Fibroblast of lung (primary cell): Measurements from ENCODE around the gene TCN1. TPM values are rescaled to one million over a fixed set of nuclear protein-coding genes. Genes with fewer than 3 reads are reported as not detected.

Experiments used
- DNase-seq, 2 donors: peaks; one replicate each; pipeline versions ENCODE4 v3.0.0 to v3.0.0-alpha.2; 2010; ENCODE audit warnings: low read depth in 2 of 2
- H2AFZ ChIP-seq: 2 replicates; pipeline ENCODE4 v1.5.1; 2012; ENCODE audit warnings: low read length, control low read depth, inconsistent platforms
- H3K27ac ChIP-seq: 2 replicates; pipeline ENCODE4 v1.5.1; 2011; ENCODE audit warnings: low read length, control low read depth; ENCODE audit not compliant: insufficient read depth
- H3K27me3 ChIP-seq: 2 replicates; pipeline ENCODE4 v1.5.1; 2011; ENCODE audit warnings: mild to moderate bottlenecking, low read length; ENCODE audit not compliant: control insufficient read depth, insufficient read depth
- H3K36me3 ChIP-seq: 2 replicates; pipeline ENCODE4 v1.5.1; 2011; ENCODE audit warnings: low read length; ENCODE audit not compliant: control insufficient read depth, insufficient read depth
- H3K4me1 ChIP-seq: 2 replicates; pipeline ENCODE4 v1.5.1; 2011; ENCODE audit warnings: low read length; ENCODE audit not compliant: control insufficient read depth, insufficient read depth; ENCODE audit errors: extremely low read depth
- H3K4me2 ChIP-seq: 2 replicates; pipeline ENCODE4 v1.5.1; 2011; ENCODE audit warnings: low read length, control low read depth; ENCODE audit not compliant: insufficient read depth; ENCODE audit errors: extremely low read depth
- H3K4me3 ChIP-seq, 4 experiments: fragments of 200-600 bp in 1 of 4; sonication (generic) in 1 of 4; replicated peaks in 1 of 4; 2 replicates each; pipeline ENCODE4 v1.5.1; 2011 to 2016; ENCODE audit warnings: low read length in 4 of 4, low read depth in 3 of 4, mild to moderate bottlenecking in 3 of 4, control low read depth in 2 of 4, inconsistent platforms in 1 of 4, mixed read lengths in 1 of 4; ENCODE audit not compliant: insufficient read depth in 1 of 4; ENCODE audit errors: control extremely low read depth in 1 of 4
- H3K79me2 ChIP-seq: 2 replicates; pipeline ENCODE4 v1.5.1; 2012; ENCODE audit warnings: mild to moderate bottlenecking, low read length, inconsistent platforms; ENCODE audit not compliant: control insufficient read depth, insufficient read depth
- H3K9ac ChIP-seq: 2 replicates; pipeline ENCODE4 v1.5.1; 2011; ENCODE audit warnings: mild to moderate bottlenecking, low read length, control low read depth; ENCODE audit not compliant: insufficient read depth
- H3K9me3 ChIP-seq: 2 replicates; pipeline ENCODE4 v1.5.1; 2012; ENCODE audit warnings: low read depth, low read length; ENCODE audit not compliant: control insufficient read depth, insufficient read depth
- H4K20me1 ChIP-seq: 2 replicates; pipeline ENCODE4 v1.5.1; 2011; ENCODE audit warnings: low read length; ENCODE audit not compliant: control insufficient read depth, insufficient read depth; ENCODE audit errors: extremely low read depth
- EZH2 ChIP-seq: IDR thresholded peaks from 2 replicates; pipeline ENCODE4 v1.5.1; 2012; ENCODE audit warnings: low read length, control low read depth, mild to moderate bottlenecking; ENCODE audit errors: missing control alignments
- polyA plus RNA-seq, 2 donors: library from polyadenylated mRNA; depleted of rRNA in 1 of 2; stranded (reverse) in 1 of 2; unstranded in 1 of 2; fragments of >200 nt; gene quantifications; 2 replicates each; pipeline ENCODE4 v1.2.1, GENCODE V29; 2011 to 2012; ENCODE audit warnings: missing spikeins in 1 of 2
- total RNA-seq: library from RNA; depleted of rRNA; stranded (reverse); fragments of >200 nt; gene quantifications from 2 replicates; pipeline ENCODE4 v1.2.1, GENCODE V29; 2014
- TF ChIP-seq, protein P1 (sequence below), 2 donors: IDR thresholded peaks in 1 of 2; conservative IDR thresholded peaks in 1 of 2; 1 replicate in 1 of 2; 2 replicates in 1 of 2; pipeline ENCODE4 v1.5.1; 2011 to 2012; ENCODE audit warnings: low read length in 2 of 2, control low read depth in 1 of 2, inconsistent platforms in 1 of 2, low read depth in 1 of 2, mild to moderate bottlenecking in 1 of 2

Gene TCN1
- total and polyA plus RNA-seq, 2 donors (not counting 1 experiment from before 2014, with no cell fraction given), result not detected

DNA sequence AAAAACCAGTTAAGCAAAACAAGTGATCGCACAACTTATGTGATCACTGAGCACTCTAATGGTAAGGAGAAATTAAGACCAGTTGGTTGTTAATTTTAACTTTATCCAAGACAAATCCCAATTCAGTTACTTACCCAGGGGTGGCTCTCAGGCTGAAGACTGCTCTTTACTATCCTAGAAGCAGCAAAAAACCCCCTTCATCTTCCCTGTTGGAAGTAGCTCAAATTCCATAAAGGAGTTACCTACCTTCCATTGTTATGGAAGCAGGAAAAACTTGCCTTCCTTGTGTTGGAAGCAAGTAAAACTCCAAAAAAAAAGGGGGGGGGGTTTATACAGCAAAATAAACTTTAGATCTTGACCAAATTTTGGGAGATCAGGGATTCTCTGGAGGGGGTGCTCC lies 50.5 kb downstream of the TCN1 start:
- H3K79me2 ChIP-seq, result no peaks in the 10 kb centered on the region
- H3K9ac ChIP-seq, result no peak overlapping the region
- H3K4me3 ChIP-seq, result no peak overlapping the region
- no peaks in the 10 kb centered on the region for H3K9me3 ChIP-seq
- no peaks in the 10 kb centered on the region for H3K27me3 ChIP-seq
- H3K27ac ChIP-seq, result no peak overlapping the region
- H4K20me1 ChIP-seq, result no peaks in the 10 kb centered on the region
- H3K4me1 ChIP-seq, result no peaks in the 10 kb centered on the region
- no peaks in the 10 kb centered on the region for H3K36me3 ChIP-seq
- no peak overlapping the region for H3K4me2 ChIP-seq
- H2AFZ ChIP-seq, result no peak overlapping the region
- no peak for DNase-seq
- TF ChIP-seq, protein P1, sequence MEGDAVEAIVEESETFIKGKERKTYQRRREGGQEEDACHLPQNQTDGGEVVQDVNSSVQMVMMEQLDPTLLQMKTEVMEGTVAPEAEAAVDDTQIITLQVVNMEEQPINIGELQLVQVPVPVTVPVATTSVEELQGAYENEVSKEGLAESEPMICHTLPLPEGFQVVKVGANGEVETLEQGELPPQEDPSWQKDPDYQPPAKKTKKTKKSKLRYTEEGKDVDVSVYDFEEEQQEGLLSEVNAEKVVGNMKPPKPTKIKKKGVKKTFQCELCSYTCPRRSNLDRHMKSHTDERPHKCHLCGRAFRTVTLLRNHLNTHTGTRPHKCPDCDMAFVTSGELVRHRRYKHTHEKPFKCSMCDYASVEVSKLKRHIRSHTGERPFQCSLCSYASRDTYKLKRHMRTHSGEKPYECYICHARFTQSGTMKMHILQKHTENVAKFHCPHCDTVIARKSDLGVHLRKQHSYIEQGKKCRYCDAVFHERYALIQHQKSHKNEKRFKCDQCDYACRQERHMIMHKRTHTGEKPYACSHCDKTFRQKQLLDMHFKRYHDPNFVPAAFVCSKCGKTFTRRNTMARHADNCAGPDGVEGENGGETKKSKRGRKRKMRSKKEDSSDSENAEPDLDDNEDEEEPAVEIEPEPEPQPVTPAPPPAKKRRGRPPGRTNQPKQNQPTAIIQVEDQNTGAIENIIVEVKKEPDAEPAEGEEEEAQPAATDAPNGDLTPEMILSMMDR (conservative IDR thresholded peaks at IDR 0.05 in 1 of 2, IDR thresholded peaks at IDR 0.05 in 1 of 2; ENCODE audit: low read depth in 1 of 2, low read length in 2 of 2), result no peak
- no peak for TF ChIP-seq EZH2

DNA sequence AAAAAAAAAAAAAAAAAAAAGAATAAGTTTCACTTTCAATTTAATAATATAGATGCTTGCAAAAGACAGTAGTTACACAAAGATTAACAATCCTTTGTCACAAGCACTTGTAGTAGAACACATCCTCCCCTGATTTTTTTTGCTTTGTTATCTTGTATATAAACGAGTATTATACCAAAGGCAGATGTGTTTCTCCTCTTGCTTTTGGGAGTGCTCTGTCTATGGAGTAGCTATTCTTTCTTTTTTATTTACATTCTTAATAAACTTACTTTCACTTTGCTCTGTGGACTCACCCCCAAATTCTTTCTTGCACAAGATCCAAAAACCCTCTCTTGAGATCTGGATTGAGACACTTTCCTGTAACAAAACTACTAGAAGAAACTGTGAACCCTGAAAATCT lies 52.3 kb downstream of the TCN1 start:
- no peak for DNase-seq
- no peak overlapping the region for H2AFZ ChIP-seq
- H3K4me3 ChIP-seq, result peak overlapping the region in 1 of 4 experiments; percentile 22
- H3K4me1 ChIP-seq, result peaks cover 4% of the 10 kb centered on the region
- H3K9me3 ChIP-seq, result no peaks in the 10 kb centered on the region
- no peak overlapping the region for H3K4me2 ChIP-seq
- TF ChIP-seq, protein P1 (conservative IDR thresholded peaks at IDR 0.05 in 1 of 2, IDR thresholded peaks at IDR 0.05 in 1 of 2; ENCODE audit: low read depth in 1 of 2, low read length in 2 of 2), result no peak
- TF ChIP-seq EZH2, result no peak
- no peak overlapping the region for H3K9ac ChIP-seq
- H3K27ac ChIP-seq, result no peak overlapping the region
- no peaks in the 10 kb centered on the region for H3K36me3 ChIP-seq
- H3K79me2 ChIP-seq, result peaks cover 10% of the 10 kb centered on the region
- H4K20me1 ChIP-seq, result no peaks in the 10 kb centered on the region
- H3K27me3 ChIP-seq, result no peaks in the 10 kb centered on the region

DNA sequence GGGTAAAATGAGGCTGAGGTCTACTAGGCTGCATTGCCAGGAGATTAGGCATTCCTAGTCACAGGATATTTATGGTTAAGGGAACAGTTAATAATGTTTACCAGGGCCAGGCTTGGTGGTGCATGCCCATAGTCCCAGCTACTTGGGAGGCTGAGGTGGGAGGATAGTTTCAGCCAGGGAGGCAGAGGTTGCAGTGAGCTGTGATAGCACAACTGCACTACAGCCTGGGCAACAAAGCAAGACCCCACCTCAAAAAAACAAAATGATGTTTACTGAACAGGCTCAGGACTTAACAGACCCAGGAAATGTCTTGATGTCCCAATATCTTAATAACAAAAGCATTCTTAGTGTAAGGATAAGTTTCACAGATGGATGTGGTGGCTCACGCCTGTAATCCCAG lies 52.9 kb downstream of the TCN1 start:
- Histone ChIP-seq H4K20me1 (no peaks in the 10 kb centered on the region), H3K9ac (no peak overlapping the region)

More for the DNA sequence above, 52.9 kb downstream of the TCN1 start:
- Histone ChIP-seq H3K4me1 (peaks cover 4% of the 10 kb centered on the region), H3K27me3 (no peaks in the 10 kb centered on the region), H2AFZ (no peak overlapping the region), H3K27ac (no peak overlapping the region), H3K9me3 (no peaks in the 10 kb centered on the region), H3K79me2 (peaks cover 10% of the 10 kb centered on the region), H3K4me2 (no peak overlapping the region), H3K36me3 (peaks cover 2% of the 10 kb centered on the region), H3K4me3 (no peak overlapping the region)
- no peak for DNase-seq
- no peak for TF ChIP-seq EZH2
- TF ChIP-seq, protein P1 (conservative IDR thresholded peaks at IDR 0.05 in 1 of 2, IDR thresholded peaks at IDR 0.05 in 1 of 2; ENCODE audit: low read depth in 1 of 2, low read length in 2 of 2), result no peak
